Activated B cell treated with CpG ODN at 0.5 μM for 24 hours (primary cell): ENCODE results near the gene REPS2. TPM values are rescaled to one million over a fixed set of nuclear protein-coding genes. Genes with fewer than 3 reads are reported as not detected.

Experiments used
- ATAC-seq: fragments of 200-7000 bp; cut with Tn5 transposase; one replicate; pipeline ENCODE4 v1.10.0; 2021; ENCODE audit warnings: low read depth, mild to moderate bottlenecking, moderate library complexity
- CTCF ChIA-PET: fragments of 350-600 bp; sonication (Branson Sonifier 250); formaldehyde crosslinking; loops from one replicate; lab custom pipeline; 2021; ENCODE audit warnings: antibody characterized with exemption; lab: Charles Lee
- POLR2A ChIA-PET: fragments of 350-600 bp; sonication (Branson Sonifier 250); formaldehyde crosslinking; loops from one replicate; lab custom pipeline; 2021; ENCODE audit warnings: antibody characterized with exemption; lab: Charles Lee
- DNase-seq: peaks from one replicate; pipeline ENCODE4 v3.0.0; 2022
- H3K27ac Mint-ChIP-seq: one replicate; pipeline ENCODE4 v1.8.0; 2020; ENCODE audit warnings: mixed read lengths
- H3K27me3 Mint-ChIP-seq: one replicate; pipeline ENCODE4 v1.8.0; 2021; ENCODE audit warnings: mixed read lengths
- H3K36me3 Mint-ChIP-seq: one replicate; pipeline ENCODE4 v1.8.0; 2021; ENCODE audit warnings: low read depth, mixed read lengths
- H3K4me1 Mint-ChIP-seq: one replicate; pipeline ENCODE4 v1.8.0; 2021; ENCODE audit warnings: mixed read lengths
- H3K4me3 Mint-ChIP-seq: one replicate; pipeline ENCODE4 v1.8.0; 2020; ENCODE audit warnings: mild to moderate bottlenecking, mixed read lengths
- H3K9me3 Mint-ChIP-seq: one replicate; pipeline ENCODE4 v1.8.0; 2020; ENCODE audit warnings: mixed read lengths
- CTCF ChIP-seq: fragments of 200-600 bp; IDR thresholded peaks from one replicate; pipeline ENCODE4 v1.8.0; 2022; ENCODE audit warnings: antibody characterized with exemption, mild to moderate bottlenecking
- intact Hi-C: fragments of 100-400 bp; cut with micrococcal nuclease; formaldehyde crosslinking; loops from one replicate; pipeline ENCODE4 v1.15.1; 2024
- total RNA-seq: library from RNA; stranded (reverse); gene quantifications from 2 replicates; pipeline ENCODE4 v1.2.3, GENCODE V29; 2022

The REPS2 gene
- total RNA-seq = 1.6 and 2.0 TPM in 2 replicates

GRCh38 chrX:16946361-16946964, at the start of gene REPS2:
Gene REPS2 (plus strand): TSS chrX:16946658. CDS start chrX:16946862, 204 bp downstream.
- ATAC-seq (peak; percentile 98), DNase-seq (peak; percentile 57)
- intact Hi-C loops = loop anchor here (1.0 to 10.0 kb wide), 5 partner anchors 24 to 232 kb away; partner anchors contain the start of genes CTPS2, RBBP7 and SYAP1
- Mint-ChIP-seq H3K4me3 (peak within 1 kb of the TSS; percentile 86), H3K27me3 (no peaks in the 10 kb centered on the region), H3K4me1 (peaks cover 10% of the 10 kb centered on the region), H3K27ac (peak within 1 kb of the TSS; percentile 59), H3K36me3 (no peaks in the 10 kb centered on the region), H3K9me3 (no peaks in the 10 kb centered on the region)
- ChIA-PET POLR2A (interaction anchor here (0.6 kb wide), 1 partner anchor 1134 kb away, joined by 5 read pairs; no protein-coding TSS in a partner anchor), CTCF (interaction anchor here (0.8 to 2.2 kb wide), 3 partner anchors 62 to 100 kb away, joined by 3 to 7 read pairs (median 5); no protein-coding TSS in a partner anchor)
- TF ChIP-seq CTCF = no peak

- Mint-ChIP-seq H3K9me3 (no peaks in the 10 kb centered on the region), H3K27me3 (no peaks in the 10 kb centered on the region), H3K4me1 (peaks cover 6% of the 10 kb centered on the region), H3K4me3 (no peak overlapping the region), H3K27ac (no peak overlapping the region), H3K36me3 (no peaks in the 10 kb centered on the region)
- no peak for ATAC-seq
- POLR2A ChIA-PET = no interaction called here
- CTCF ChIA-PET = no interaction called here
- intact Hi-C loops = no loop called here
- TF ChIP-seq CTCF = no peak
- DNase-seq = no peak
Observed at GRCh38 chrX:16897445-16897844, 49.0 kb upstream of the REPS2 start.

- Mint-ChIP-seq H3K27ac (peak overlapping the region; percentile 30), H3K4me3 (no peak overlapping the region), H3K4me1 (peaks cover 14% of the 10 kb centered on the region), H3K36me3 (no peaks in the 10 kb centered on the region), H3K9me3 (no peaks in the 10 kb centered on the region), H3K27me3 (no peaks in the 10 kb centered on the region)
- TF ChIP-seq CTCF = no peak
- CTCF ChIA-PET = interaction anchor here (0.7 to 1.6 kb wide), 3 partner anchors 11 to 834 kb away, joined by 3 to 7 read pairs (median 3); no protein-coding TSS in a partner anchor
- ATAC-seq (peak; percentile 21), DNase-seq (no peak)
- POLR2A ChIA-PET = interaction anchor here (0.7 to 1.6 kb wide), 3 partner anchors 21 to 76 kb away, joined by 3 to 6 read pairs (median 6); no protein-coding TSS in a partner anchor
- intact Hi-C loops = no loop called here
Observed at GRCh38 chrX:16903274-16904022, 43.0 kb upstream of the REPS2 start.

- POLR2A ChIA-PET = interaction anchor here (0.6 kb wide), 1 partner anchor 105 kb away, joined by 5 read pairs; no protein-coding TSS in a partner anchor
- ATAC-seq (no peak), DNase-seq (no peak)
- Mint-ChIP-seq H3K36me3 (no peaks in the 10 kb centered on the region), H3K27me3 (no peaks in the 10 kb centered on the region), H3K4me3 (no peak overlapping the region), H3K27ac (no peak overlapping the region), H3K4me1 (no peaks in the 10 kb centered on the region), H3K9me3 (no peaks in the 10 kb centered on the region)
- no peak for TF ChIP-seq CTCF
- intact Hi-C loops = no loop called here
- CTCF ChIA-PET = no interaction called here
Observed at GRCh38 chrX:16910376-16910775, 36.1 kb upstream of the REPS2 start.

- ChIA-PET CTCF (no interaction called here), POLR2A (no interaction called here)
- Mint-ChIP-seq H3K4me1 (no peaks in the 10 kb centered on the region), H3K9me3 (no peaks in the 10 kb centered on the region), H3K27ac (no peak overlapping the region), H3K4me3 (no peak overlapping the region), H3K36me3 (no peaks in the 10 kb centered on the region), H3K27me3 (no peaks in the 10 kb centered on the region)
- intact Hi-C loops = no loop called here
- no peak for TF ChIP-seq CTCF
- no peak for ATAC-seq
- DNase-seq = no peak
Observed at GRCh38 chrX:16914058-16914457, 32.4 kb upstream of the REPS2 start.
